T-cell (primary cell): ENCODE data around the gene NT5C2. TPM values are rescaled to one million over a fixed set of nuclear protein-coding genes. Genes with fewer than 3 reads are reported as not detected.
"Not testable (repeated sequence)": the region's sequence is repeated elsewhere in the genome, so short reads cannot be mapped to it uniquely, and the experiment has no call there.

ENCODE experiments used
- ATAC-seq, 4 experiments: fragments of 200-7000 bp in 3 of 4; fragments of 150-1000 bp in 1 of 4; cut with Tn5 transposase; replicated peaks in 1 of 4; 1 replicate in 3 of 4; 2 replicates in 1 of 4; pipeline ENCODE4 v1.10.0; 2021; ENCODE audit warnings: moderate library complexity in 3 of 4, mild to moderate bottlenecking in 2 of 4, moderate number of reproducible peaks in 1 of 4
- CTCF ChIA-PET, 2 donors: fragments of 300-600 bp; sonication (Branson Sonifier 250); formaldehyde crosslinking; loops; one replicate each; lab custom pipeline; 2022; ENCODE audit warnings: antibody characterized with exemption in 2 of 2; lab: Charles Lee
- POLR2A ChIA-PET, 2 donors: fragments of 300-600 bp; sonication (Branson Sonifier 250); formaldehyde crosslinking; loops; one replicate each; lab custom pipeline; 2022; ENCODE audit warnings: antibody characterized with exemption in 2 of 2; lab: Charles Lee
- DNase-seq, 35 experiments: peaks; one replicate each; pipeline versions ENCODE4 v3.0.0 to v3.0.0-alpha.2; 2013 to 2023
- H3K27ac ChIP-seq: one replicate; pipeline ENCODE4 v1.5.1; 2013; ENCODE audit warnings: low read length
- H3K27me3 ChIP-seq, 2 experiments: replicated peaks in 1 of 2; 1 replicate in 1 of 2; 2 replicates in 1 of 2; pipeline versions ENCODE4 v1.6.1 to v1.7.0; 2013; ENCODE audit warnings: low read length in 1 of 2, mixed read lengths in 1 of 2; ENCODE audit not compliant: control insufficient read depth in 2 of 2, insufficient read depth in 2 of 2; ENCODE audit errors: extremely low read depth in 1 of 2
- H3K36me3 ChIP-seq, 2 donors: 1 replicate in 1 of 2; 2 replicates in 1 of 2; pipeline versions ENCODE4 v1.6.1 to v1.7.0; 2013; ENCODE audit warnings: low read length in 1 of 2; ENCODE audit not compliant: control insufficient read depth in 2 of 2, insufficient read depth in 1 of 2; ENCODE audit errors: extremely low read depth in 1 of 2
- H3K4me1 ChIP-seq, 2 experiments: 1 replicate in 1 of 2; 2 replicates in 1 of 2; pipeline versions ENCODE4 v1.6.1 to v1.7.0; 2013; ENCODE audit warnings: low read length in 2 of 2, mixed read lengths in 1 of 2; ENCODE audit not compliant: insufficient read depth in 2 of 2, control insufficient read depth in 1 of 2; ENCODE audit errors: extremely low read depth in 1 of 2
- H3K4me3 ChIP-seq, 2 donors: 1 replicate in 1 of 2; 2 replicates in 1 of 2; pipeline versions ENCODE4 v1.5.1 to v1.7.0; 2013; ENCODE audit warnings: mild to moderate bottlenecking in 2 of 2, low read length in 1 of 2, moderate library complexity in 1 of 2; ENCODE audit not compliant: control insufficient read depth in 1 of 2; ENCODE audit errors: extremely low read depth in 1 of 2
- H3K9me3 ChIP-seq: 2 replicates; pipeline ENCODE4 v1.7.0; 2013
- H3K27ac Mint-ChIP-seq, 2 donors: one replicate each; pipeline ENCODE4 v1.8.0; 2020 to 2021; ENCODE audit warnings: mild to moderate bottlenecking in 2 of 2, mixed read lengths in 2 of 2
- H3K27me3 Mint-ChIP-seq, 2 donors: one replicate each; pipeline ENCODE4 v1.8.0; 2021 to 2022; ENCODE audit warnings: mixed read lengths in 2 of 2
- H3K36me3 Mint-ChIP-seq: one replicate; pipeline ENCODE4 v1.8.0; 2021; ENCODE audit warnings: mixed read lengths
- H3K4me1 Mint-ChIP-seq, 3 donors: one replicate each; pipeline ENCODE4 v1.8.0; 2020 to 2022; ENCODE audit warnings: mixed read lengths in 3 of 3, mild to moderate bottlenecking in 1 of 3
- H3K4me3 Mint-ChIP-seq, 3 donors: one replicate each; pipeline ENCODE4 v1.8.0; 2020 to 2022; ENCODE audit warnings: mild to moderate bottlenecking in 3 of 3, mixed read lengths in 3 of 3, moderate library complexity in 3 of 3
- H3K9me3 Mint-ChIP-seq, 3 donors: one replicate each; pipeline ENCODE4 v1.8.0; 2020 to 2022; ENCODE audit warnings: mixed read lengths in 3 of 3
- WGBS: methylation state at CpG from one replicate; pipeline ENCODE4 v1.1.5; 2013; ENCODE audit warnings: missing lambda C conversion rate; ENCODE audit not compliant: insufficient coverage; 5-methylcytosine and 5-hydroxymethylcytosine counted together
- total RNA-seq, 35 experiments: library from RNA in 6 of 35; stranded (reverse) in 6 of 35; fragments of 120-200 nt in 1 of 35; gene quantifications; one replicate each; pipeline versions ENCODE4 v1.2.1 to v1.2.4 and lab custom pipeline; 2013 to 2026

The NT5C2 gene
- total RNA-seq, 5 donors from 2014 or later (not counting 1 experiment from before 2014, with no cell fraction given) = 49.7 to 63.5 (median 54.0) TPM

GRCh38 chr10:103067484-103067883 is 125.6 kb downstream of the NT5C2 start:
- Mint-ChIP-seq H3K9me3 (no peaks in the 10 kb centered on the region), H3K27ac (no peak overlapping the region), H3K27me3 (no peaks in the 10 kb centered on the region), H3K4me3 (no peak overlapping the region), H3K4me1 (peaks cover 21 to 29% (median 28%) of the 10 kb centered on the region in 3 donors), H3K36me3 (peaks cover 7% of the 10 kb centered on the region)
- ChIA-PET POLR2A (no interaction called here), CTCF (interaction anchor here in 1 of 2 donors (1.0 kb wide), 1 partner anchor 150 kb away, joined by 3 read pairs; the partner anchor contains the start of gene CNNM2)
- peaks cover 17 to 22% of the 10 kb centered on the region in 2 experiments for H3K4me1 ChIP-seq
- WGBS = no CpG with 5 or more reads among the region's 2 CpGs
- no peaks in the 10 kb centered on the region for H3K27me3 ChIP-seq
- H3K36me3 ChIP-seq = peaks cover 0 to 5% of the 10 kb centered on the region in 2 donors
- H3K9me3 ChIP-seq = no peaks in the 10 kb centered on the region
- H3K27ac ChIP-seq = no peak overlapping the region
- ATAC-seq = no peak
- no peak for DNase-seq
- no peak overlapping the region for H3K4me3 ChIP-seq

- not testable (repeated sequence) for H3K27ac ChIP-seq, H3K4me3 ChIP-seq, H3K27ac Mint-ChIP-seq, H3K27me3 ChIP-seq, H3K9me3 Mint-ChIP-seq, H3K36me3 ChIP-seq, ATAC-seq, H3K4me3 Mint-ChIP-seq, H3K36me3 Mint-ChIP-seq, H3K27me3 Mint-ChIP-seq, H3K9me3 ChIP-seq, DNase-seq
- peaks cover 21 to 29% (median 28%) of the 10 kb centered on the region in 3 donors for H3K4me1 Mint-ChIP-seq
- peaks cover 17 to 22% of the 10 kb centered on the region in 2 experiments for H3K4me1 ChIP-seq
- 100% methylated on average over 2 of the region's 4 CpGs for WGBS
- ChIA-PET CTCF (interaction anchor here (0.6 to 1.0 kb wide), 2 partner anchors 149 to 1178 kb away, joined by 3 read pairs; partner anchors contain the start of gene CNNM2 (in 1 of the 2)), POLR2A (interaction anchor here in 1 of 2 donors (0.6 kb wide), 1 partner anchor 35 kb away, joined by 6 read pairs; no protein-coding TSS in a partner anchor)
These were observed 126.0 kb downstream of the NT5C2 start for GRCh38 chr10:103067099-103067477.

- no peaks in the 10 kb centered on the region for H3K27me3 Mint-ChIP-seq
- POLR2A ChIA-PET = interaction anchor here in 1 of 2 donors (0.6 kb wide), 1 partner anchor 35 kb away, joined by 6 read pairs; no protein-coding TSS in a partner anchor
- Histone ChIP-seq H3K4me1 (peaks cover 17 to 22% of the 10 kb centered on the region in 2 experiments), H3K27ac (no peak overlapping the region), H3K9me3 (no peaks in the 10 kb centered on the region), H3K4me3 (no peak overlapping the region), H3K27me3 (no peaks in the 10 kb centered on the region), H3K36me3 (no peaks in the 10 kb centered on the region)
- peaks cover 21 to 24% (median 24%) of the 10 kb centered on the region in 3 donors for H3K4me1 Mint-ChIP-seq
- CTCF ChIA-PET = interaction anchor here (0.6 to 1.0 kb wide), 2 partner anchors 149 to 1178 kb away, joined by 3 read pairs; partner anchors contain the start of gene CNNM2 (in 1 of the 2)
- ATAC-seq (no peak), DNase-seq (no peak)
- WGBS = 89% methylated on average over 12 of the region's 16 CpGs
- peaks cover 7% of the 10 kb centered on the region for H3K36me3 Mint-ChIP-seq
- no peak overlapping the region for H3K4me3 Mint-ChIP-seq
- H3K27ac Mint-ChIP-seq = no peak overlapping the region
- no peaks in the 10 kb centered on the region for H3K9me3 Mint-ChIP-seq
These were observed 126.7 kb downstream of the NT5C2 start for GRCh38 chr10:103066141-103067098.

- Histone ChIP-seq H3K4me3 (no peak overlapping the region), H3K27me3 (no peaks in the 10 kb centered on the region), H3K27ac (no peak overlapping the region), H3K36me3 (no peaks in the 10 kb centered on the region), H3K9me3 (no peaks in the 10 kb centered on the region), H3K4me1 (peaks cover 10 to 14% of the 10 kb centered on the region in 2 experiments)
- Mint-ChIP-seq H3K4me3 (no peak overlapping the region), H3K27me3 (no peaks in the 10 kb centered on the region), H3K36me3 (peaks cover 7% of the 10 kb centered on the region), H3K4me1 (peaks cover 12 to 14% (median 13%) of the 10 kb centered on the region in 3 donors), H3K27ac (no peak overlapping the region), H3K9me3 (no peaks in the 10 kb centered on the region)
- ATAC-seq = no peak
- POLR2A ChIA-PET = interaction anchor here in 1 of 2 donors (0.6 kb wide), 1 partner anchor 118 kb away, joined by 3 read pairs; no protein-coding TSS in a partner anchor
- CTCF ChIA-PET = no interaction called here
- 95% methylated on average over 3 of the region's 4 CpGs for WGBS
- DNase-seq = no peak
These were observed 128.1 kb downstream of the NT5C2 start for GRCh38 chr10:103064956-103065355.

GRCh38 chr10:103062854-103063590 is 130.1 kb downstream of the NT5C2 start:
- Histone ChIP-seq H3K27me3 (no peaks in the 10 kb centered on the region), H3K27ac (no peak overlapping the region), H3K36me3 (no peaks in the 10 kb centered on the region), H3K9me3 (no peaks in the 10 kb centered on the region), H3K4me1 (no peaks in the 10 kb centered on the region), H3K4me3 (no peak overlapping the region)
- Mint-ChIP-seq H3K9me3 (no peaks in the 10 kb centered on the region), H3K4me3 (no peak overlapping the region), H3K36me3 (peaks cover 7% of the 10 kb centered on the region), H3K27ac (no peak overlapping the region), H3K4me1 (no peaks in the 10 kb centered on the region), H3K27me3 (no peaks in the 10 kb centered on the region)
- ATAC-seq = no peak
- 87% methylated on average over 15 of the region's 15 CpGs for WGBS
- CTCF ChIA-PET = interaction anchor here in 1 of 2 donors (0.6 kb wide), 1 partner anchor 620 kb away, joined by 4 read pairs; no protein-coding TSS in a partner anchor
- POLR2A ChIA-PET = no interaction called here
- DNase-seq = no peak

- Histone ChIP-seq H3K36me3 (peaks cover 0 to 3% of the 10 kb centered on the region in 2 donors), H3K27ac (no peak overlapping the region), H3K4me3 (no peak overlapping the region), H3K9me3 (no peaks in the 10 kb centered on the region), H3K27me3 (no peaks in the 10 kb centered on the region), H3K4me1 (no peaks in the 10 kb centered on the region)
- CTCF ChIA-PET = interaction anchor here in 1 of 2 donors (1.0 kb wide), 1 partner anchor 201 kb away, joined by 3 read pairs; no protein-coding TSS in a partner anchor
- DNase-seq (no peak), ATAC-seq (no peak)
- no peak overlapping the region for H3K27ac Mint-ChIP-seq
- WGBS = no CpG with 5 or more reads among the region's 2 CpGs
- H3K4me3 Mint-ChIP-seq = no peak overlapping the region
- no peaks in the 10 kb centered on the region for H3K27me3 Mint-ChIP-seq
- no peaks in the 10 kb centered on the region for H3K9me3 Mint-ChIP-seq
- peaks cover 16% of the 10 kb centered on the region for H3K36me3 Mint-ChIP-seq
- POLR2A ChIA-PET = interaction anchor here in 1 of 2 donors (0.6 to 0.8 kb wide), 2 partner anchors 52 to 134 kb away, joined by 3 to 7 read pairs; no protein-coding TSS in a partner anchor
- H3K4me1 Mint-ChIP-seq = no peaks in the 10 kb centered on the region
These were observed 132.5 kb downstream of the NT5C2 start for GRCh38 chr10:103060575-103060974.
